ENCODE results near the gene ADAMTS16.

GRCh38 chr5:5331848-5332247, 191.7 kb downstream of the ADAMTS16 start:
- no peak for TF ChIP-seq CTCF (IDR thresholded peaks at IDR 0.05)
- no peak for TF ChIP-seq POLR2A (IDR thresholded peaks at IDR 0.05)
